HG03060 (cell line): ENCODE results near the gene C4B.
"Not testable (repeated sequence)": the region's sequence is repeated elsewhere in the genome, so short reads cannot be mapped to it uniquely, and the experiment has no call there.

Experiments used
- ATAC-seq: cut with Tn5 transposase; IDR thresholded peaks from one replicate; pipeline ENCODE4 v1.9.1; 2021; ENCODE audit warnings: low read depth, moderate number of reproducible peaks; ENCODE audit not compliant: unreplicated experiment

The C4B gene

DNA sequence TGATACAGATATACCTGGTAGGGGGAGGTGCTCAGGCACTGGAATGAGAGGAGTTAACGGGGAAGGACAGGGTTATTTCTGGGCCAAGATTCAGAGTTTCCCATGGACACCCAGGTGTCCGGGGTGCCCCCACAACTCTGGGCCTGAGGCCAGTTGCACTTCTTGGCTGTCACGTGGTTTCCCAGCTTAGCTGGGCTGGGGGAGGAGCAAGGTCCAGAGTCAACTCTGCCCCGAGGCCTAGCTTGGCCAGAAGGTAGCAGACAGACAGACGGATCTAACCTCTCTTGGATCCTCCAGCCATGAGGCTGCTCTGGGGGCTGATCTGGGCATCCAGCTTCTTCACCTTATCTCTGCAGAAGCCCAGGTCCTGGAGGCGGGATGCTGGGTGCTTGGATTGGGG lies at the start of gene C4B:
Gene C4B (plus strand): TSS at position 249 of the 400 bp plus-strand sequence. CDS start 51 bp downstream, at position 300.
- not testable (repeated sequence) for ATAC-seq

DNA sequence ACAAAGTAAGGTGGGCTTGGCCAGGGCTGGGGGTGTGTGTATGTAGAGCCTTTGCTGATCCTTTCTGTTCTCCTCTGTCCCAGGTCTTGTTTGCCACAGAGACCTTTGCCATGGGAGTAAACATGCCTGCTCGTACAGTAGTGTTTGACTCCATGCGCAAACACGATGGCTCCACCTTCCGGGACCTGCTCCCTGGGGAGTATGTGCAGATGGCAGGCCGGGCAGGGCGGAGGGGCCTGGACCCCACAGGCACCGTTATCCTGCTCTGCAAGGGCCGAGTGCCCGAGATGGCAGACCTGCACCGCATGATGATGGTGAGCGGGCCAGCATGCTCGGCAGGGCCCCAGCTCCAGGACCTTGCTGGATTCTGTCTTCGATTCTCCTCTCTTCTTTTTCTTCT lies 48.9 kb upstream of the C4B start:
- no peak for ATAC-seq

DNA sequence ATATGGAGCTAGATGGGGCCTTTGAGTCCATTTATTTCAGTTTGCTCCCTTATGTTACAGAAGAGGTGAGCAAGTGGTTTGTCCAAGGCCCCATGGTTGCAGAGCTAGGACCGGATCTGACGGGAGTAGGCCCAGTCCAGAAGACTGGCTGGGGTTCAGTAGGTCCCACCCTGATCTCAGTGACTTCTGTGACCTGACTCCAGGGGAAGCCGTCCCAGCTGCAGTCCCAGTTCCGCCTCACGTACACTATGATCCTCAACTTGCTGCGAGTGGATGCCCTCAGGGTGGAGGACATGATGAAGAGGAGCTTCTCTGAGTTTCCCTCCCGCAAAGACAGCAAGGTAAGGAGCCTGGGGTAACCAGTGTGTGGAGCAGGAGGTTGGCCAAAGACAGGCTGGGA lies 48.1 kb upstream of the C4B start:
- no peak for ATAC-seq

DNA sequence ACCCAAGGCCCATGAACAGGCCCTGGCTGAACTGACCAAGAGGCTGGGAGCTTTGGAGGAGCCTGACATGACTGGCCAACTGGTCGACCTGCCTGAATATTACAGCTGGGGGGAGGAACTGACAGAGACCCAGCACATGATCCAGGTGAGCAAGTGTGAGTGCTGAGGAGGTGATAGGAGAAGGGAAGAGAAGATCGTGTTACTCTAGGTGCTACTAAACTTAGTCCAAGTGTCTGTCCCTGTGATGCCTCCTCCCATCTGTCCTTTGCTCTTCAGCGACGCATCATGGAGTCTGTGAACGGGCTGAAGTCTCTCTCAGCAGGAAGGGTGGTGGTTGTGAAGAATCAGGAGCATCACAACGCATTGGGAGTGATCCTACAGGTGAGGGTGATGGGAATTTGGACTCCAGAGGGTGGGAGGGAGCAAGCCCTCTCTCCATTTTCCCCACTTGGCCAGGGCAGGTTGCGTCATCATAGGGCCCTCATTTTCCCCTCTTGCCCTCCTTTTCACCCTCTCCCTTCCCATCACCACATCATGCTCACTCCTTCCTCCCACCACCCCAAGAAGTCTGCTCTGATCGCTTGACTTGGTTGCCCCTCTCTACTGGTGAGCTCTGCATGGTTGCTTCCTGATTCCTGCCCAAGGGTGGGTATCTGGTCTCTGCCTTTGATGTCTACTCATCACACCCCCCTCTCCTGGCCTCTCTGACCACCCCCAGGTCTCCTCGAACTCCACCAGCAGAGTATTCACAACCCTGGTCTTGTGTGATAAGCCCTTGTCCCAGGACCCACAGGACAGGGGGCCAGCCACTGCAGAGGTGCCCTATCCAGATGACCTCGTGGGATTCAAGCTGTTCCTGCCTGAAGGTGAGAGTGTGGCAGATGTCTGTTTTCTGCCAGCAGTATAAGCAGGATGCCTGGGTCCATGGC lies 47.3 kb upstream of the C4B start:
- ATAC-seq, result no peak

- no peak for ATAC-seq
Observed at GRCh38 chr6:31967926-31968320, 46.7 kb upstream of the C4B start.

DNA sequence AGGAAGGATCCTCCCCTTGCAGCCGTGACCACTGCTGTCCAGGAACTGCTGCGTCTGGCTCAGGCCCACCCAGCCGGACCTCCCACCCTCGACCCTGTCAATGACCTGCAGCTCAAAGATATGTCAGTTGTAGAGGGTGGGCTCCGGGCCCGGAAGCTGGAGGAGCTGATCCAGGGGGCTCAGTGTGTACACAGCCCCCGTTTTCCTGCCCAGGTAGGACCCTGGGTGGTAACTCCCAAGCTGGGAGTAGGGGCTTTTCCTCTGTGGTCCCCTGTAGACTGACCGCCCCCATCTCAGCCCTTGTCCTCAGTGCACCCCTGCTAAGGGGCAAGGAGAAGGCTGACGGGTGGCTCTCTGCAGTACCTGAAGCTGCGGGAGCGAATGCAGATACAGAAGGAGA lies 46.3 kb upstream of the C4B start:
- ATAC-seq, result no peak

DNA sequence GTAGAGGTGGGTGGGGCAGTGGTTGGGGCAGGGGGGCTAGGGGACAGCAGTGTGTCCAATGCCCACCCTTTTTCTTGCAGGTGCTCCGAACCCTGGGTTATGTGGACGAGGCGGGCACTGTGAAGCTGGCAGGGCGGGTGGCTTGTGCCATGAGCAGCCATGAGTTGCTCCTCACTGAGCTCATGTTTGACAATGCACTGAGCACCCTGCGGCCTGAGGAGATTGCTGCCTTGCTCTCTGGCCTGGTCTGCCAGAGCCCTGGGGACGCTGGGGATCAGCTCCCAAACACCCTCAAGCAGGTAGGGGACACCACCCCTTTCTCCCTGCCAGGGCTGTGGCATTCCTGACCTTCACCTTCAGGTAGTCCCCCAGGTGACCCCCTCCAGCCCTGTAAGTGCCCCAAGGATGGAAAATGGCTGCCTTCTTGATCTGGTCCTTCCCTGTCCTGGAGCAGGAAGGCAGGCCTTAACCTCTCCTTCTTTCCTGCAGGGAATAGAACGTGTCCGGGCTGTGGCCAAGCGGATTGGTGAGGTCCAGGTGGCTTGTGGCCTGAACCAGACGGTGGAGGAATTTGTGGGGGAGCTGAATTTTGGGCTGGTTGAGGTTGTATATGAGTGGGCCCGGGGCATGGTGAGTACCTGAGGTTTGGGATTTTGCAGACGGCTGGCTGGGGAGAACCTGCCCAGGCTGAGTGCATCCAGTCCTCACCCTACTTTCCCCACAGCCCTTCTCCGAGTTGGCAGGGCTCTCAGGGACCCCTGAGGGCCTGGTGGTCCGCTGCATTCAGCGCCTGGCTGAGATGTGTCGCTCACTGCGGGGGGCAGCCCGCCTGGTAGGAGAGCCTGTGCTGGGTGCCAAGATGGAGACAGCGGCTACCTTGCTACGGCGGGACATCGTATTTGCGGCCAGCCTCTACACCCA lies 45.5 kb upstream of the C4B start:
- ATAC-seq, result no peak

- ATAC-seq, result no peak
Observed at GRCh38 chr6:31969712-31970603, 44.6 kb upstream of the C4B start.

DNA sequence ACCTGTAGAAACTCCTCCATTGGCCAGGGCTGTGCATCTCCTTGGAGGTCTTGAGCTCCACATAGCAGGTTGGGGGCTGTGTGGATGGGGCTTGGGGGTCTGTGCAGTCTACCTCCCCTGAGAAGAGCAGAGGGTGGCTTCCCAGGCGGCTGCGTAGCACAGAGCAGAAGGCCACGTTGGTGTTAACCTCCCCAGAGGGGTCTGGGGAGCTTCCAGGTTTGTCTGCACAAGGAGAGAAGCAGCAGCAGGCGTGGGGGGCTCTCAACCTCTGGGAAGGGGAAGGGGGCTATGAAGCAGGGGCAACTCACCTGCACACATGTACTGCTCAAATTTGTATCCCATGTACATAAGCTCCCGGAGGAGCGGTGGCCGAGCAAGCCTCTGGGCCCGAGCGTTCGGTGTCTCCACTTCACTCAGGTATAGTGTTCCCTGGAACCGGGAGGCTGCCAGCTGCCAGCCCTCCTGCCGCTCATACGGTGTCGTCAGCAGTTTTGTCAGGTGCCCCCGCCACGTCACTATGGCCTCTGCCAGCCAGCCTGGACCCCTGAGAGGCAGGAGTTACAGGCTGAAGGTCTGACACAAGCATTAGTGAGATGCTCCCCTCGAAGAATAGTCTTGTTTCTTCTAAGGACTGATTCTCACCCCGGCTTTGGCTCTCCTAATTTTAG lies 43.9 kb upstream of the C4B start:
- no peak for ATAC-seq

DNA sequence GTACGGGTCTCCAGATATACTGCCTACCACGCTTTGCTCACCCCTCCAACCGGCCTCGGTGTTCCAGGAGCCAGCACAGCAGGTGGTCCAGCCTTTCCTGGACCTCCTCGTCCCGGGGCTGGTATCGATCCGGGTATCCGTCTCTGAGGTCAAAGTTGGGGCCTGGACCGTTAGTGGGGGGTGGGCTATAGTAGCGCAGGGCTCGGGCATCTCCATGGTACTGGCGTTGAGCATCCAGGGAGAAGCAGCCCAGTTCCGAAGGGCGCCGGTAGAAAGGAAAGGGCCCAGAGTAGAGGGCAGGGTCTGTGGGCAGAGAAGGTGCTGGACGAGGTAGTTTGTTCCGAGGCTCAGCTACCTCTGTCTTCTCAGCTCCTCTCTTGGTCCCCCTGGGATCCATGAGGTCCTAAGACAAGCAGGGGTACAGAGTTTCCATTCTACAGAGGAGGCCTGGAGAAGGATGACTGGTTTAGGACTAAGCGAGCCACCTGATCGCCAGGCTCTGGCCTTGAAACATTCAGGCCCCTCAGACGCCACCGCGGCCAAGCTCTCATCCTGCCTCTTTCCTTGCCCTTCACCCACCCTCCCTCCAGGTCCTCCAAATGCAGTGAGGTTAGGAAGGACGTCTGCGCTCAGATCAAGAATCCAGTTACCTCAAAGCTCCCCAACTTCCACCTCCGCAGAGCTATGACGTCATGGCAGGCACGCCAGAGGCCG lies 43.2 kb upstream of the C4B start:
- no peak for ATAC-seq

DNA sequence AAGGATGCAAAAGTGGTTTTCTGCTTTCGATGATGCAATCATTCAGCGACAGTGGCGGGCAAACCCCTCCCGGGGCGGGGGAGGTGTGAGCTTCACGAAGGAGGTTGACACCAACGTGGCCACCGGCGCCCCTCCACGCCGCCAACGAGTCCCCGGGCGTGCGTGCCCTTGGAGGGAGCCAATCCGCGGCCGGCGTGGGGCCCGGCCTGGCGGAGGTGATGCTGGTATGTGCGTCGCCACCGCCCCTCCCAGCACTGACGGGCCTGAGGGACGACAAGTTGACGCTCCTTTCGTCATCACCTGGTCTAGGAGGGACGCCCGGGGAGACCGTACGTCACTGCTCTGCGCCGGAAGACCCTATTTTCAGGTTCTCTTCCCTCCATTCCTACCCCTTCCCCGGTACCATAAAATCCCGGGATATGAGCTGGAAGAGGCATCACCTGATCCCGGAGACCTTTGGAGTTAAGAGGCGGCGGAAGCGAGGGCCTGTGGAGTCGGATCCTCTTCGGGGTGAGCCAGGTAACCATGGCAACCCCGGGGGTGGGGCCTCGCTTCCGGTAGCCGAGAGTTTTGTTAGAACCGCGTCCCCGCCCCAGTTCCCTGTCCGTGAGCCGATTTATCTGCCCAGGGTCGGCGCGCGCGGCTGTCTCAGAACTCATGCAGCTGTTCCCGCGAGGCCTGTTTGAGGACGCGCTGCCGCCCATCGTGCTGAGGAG lies 42.4 kb upstream of the C4B start, which contains the start of gene DXO:
Gene DXO (minus strand): TSS at position 146 of the 716 bp plus-strand sequence. CDS start 463 bp downstream, outside the sequence.
- ATAC-seq, result peak; percentile 78

GRCh38 chr6:31972709-31973350 lies 41.8 kb upstream of the C4B start:
- no peak for ATAC-seq

GRCh38 chr6:31976065-31976464 lies 38.5 kb upstream of the C4B start:
- ATAC-seq, result not testable (repeated sequence)

- ATAC-seq, result no peak
Observed at GRCh38 chr6:31977816-31978431, 36.7 kb upstream of the C4B start.

- no peak for ATAC-seq
Observed at GRCh38 chr6:31978831-31979230, 35.8 kb upstream of the C4B start.

DNA sequence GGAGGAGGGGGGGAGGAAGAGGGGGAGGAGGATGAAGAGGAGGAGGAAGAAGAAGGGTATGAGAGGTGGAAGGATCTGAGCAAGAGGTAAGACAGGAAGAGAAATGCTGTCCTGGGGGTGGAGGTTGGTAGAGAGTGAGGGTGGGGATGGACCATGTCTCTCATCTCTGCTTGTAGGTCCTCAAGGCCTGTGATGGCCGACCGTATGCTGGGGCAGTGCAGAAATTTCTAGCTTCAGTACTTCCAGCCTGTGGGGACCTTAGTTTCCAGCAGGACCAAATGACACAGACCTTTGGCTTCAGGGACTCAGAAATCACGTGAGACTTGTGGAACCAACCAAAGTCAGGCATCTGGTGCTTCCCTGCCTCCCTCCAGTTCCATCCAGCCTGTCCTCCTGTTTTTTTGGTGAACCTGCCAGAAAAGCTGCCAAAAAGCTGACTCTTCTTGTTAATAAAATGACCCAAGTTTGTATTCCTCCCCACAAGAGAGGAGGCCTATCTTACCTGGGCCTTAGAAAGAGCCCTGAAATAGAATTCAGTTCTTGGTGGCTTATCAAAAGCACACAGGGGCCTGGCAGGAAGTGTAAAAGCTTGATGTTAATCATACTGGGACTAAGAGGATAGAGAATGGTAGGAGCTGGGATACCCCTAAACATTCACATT lies 35.2 kb upstream of the C4B start:
- ATAC-seq, result no peak
